ENCODE results near the gene PES1. TPM values are rescaled to one million over a fixed set of nuclear protein-coding genes. Genes with fewer than 3 reads are reported as not detected.
"Not testable (repeated sequence)": the region's sequence is repeated elsewhere in the genome, so short reads cannot be mapped to it uniquely, and the experiment has no call there.

The PES1 gene
- total RNA-seq, 4 donors from 2014 or later, result 56.3 to 72.0 (median 65.8) TPM

DNA sequence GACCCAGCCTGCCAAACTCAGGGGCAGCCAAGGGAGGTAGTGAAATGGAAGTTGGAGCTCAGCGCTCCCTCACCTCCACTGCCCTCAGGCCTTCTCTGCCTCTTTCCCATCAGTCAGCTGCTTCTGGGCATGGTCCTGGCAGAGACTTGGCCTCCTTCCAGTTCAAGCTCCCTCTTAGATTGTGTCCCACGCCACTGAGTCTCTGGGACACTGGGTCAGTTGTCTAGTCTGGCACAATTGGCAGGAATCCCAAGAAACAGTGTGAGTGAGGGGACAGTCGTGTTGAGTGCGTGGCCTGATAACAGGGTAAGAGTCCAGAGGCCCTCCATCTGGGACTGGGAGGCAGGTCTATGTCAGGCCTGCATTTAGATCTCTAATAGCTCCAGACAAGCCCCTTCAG is 36.8 kb upstream of the PES1 start:
- no peaks in the 10 kb centered on the region for H3K4me1 ChIP-seq
- TF ChIP-seq POLR2A (IDR thresholded peaks at IDR 0.05), result no peak
- TF ChIP-seq, protein P1, sequence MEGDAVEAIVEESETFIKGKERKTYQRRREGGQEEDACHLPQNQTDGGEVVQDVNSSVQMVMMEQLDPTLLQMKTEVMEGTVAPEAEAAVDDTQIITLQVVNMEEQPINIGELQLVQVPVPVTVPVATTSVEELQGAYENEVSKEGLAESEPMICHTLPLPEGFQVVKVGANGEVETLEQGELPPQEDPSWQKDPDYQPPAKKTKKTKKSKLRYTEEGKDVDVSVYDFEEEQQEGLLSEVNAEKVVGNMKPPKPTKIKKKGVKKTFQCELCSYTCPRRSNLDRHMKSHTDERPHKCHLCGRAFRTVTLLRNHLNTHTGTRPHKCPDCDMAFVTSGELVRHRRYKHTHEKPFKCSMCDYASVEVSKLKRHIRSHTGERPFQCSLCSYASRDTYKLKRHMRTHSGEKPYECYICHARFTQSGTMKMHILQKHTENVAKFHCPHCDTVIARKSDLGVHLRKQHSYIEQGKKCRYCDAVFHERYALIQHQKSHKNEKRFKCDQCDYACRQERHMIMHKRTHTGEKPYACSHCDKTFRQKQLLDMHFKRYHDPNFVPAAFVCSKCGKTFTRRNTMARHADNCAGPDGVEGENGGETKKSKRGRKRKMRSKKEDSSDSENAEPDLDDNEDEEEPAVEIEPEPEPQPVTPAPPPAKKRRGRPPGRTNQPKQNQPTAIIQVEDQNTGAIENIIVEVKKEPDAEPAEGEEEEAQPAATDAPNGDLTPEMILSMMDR (IDR thresholded peaks at IDR 0.05 in 4 of 5, conservative IDR thresholded peaks at IDR 0.05 in 1 of 5), result no peak
- in situ Hi-C loops (cut with MboI; ENCODE audit: low sequenced_read_pairs in 4 of 4), result loop anchor here in 1 of 4 donors (25.0 kb wide), 1 partner anchor 284 kb away; no protein-coding TSS in a partner anchor
- no peak for DNase-seq
- no peak overlapping the region for H3K4me3 ChIP-seq
- no peak overlapping the region for H3K27ac ChIP-seq
- ATAC-seq, result no peak
- H3K9me3 ChIP-seq, result no peaks in the 10 kb centered on the region
- intact Hi-C loops (cut with DNase I; ENCODE audit: low total_unique reads), result no loop called here
- H3K27me3 ChIP-seq, result no peaks in the 10 kb centered on the region
- H3K36me3 ChIP-seq, result no peaks in the 10 kb centered on the region

DNA sequence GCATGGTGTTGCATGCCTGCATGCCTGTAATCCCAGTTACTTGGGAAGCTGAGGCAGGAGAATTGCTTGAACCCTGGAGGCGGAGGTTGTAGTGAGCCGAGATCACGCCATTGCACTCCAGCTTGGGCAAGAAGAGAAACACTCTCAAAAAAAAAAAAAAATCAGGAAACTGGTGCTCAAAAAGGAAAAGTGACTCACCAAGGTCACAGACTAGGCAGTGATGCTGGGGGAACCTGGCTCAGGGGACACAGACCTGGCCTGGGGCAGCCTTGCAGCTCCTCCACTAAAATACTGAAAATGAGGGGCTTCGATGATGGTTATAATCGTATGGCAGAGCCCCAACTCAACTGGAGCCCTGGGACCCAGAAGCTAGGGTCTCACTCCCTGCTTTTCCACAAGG is 35.8 kb upstream of the PES1 start:
- ATAC-seq (no peak), DNase-seq (no peak)
- no peak overlapping the region for H3K27ac ChIP-seq
- H3K36me3 ChIP-seq, result peaks cover 0 to 4% of the 10 kb centered on the region in 2 donors
- intact Hi-C loops (cut with DNase I; ENCODE audit: low total_unique reads) (no loop called here), in situ Hi-C loops (cut with MboI; ENCODE audit: low sequenced_read_pairs in 4 of 4) (loop anchor here in 1 of 4 donors (25.0 kb wide), 1 partner anchor 285 kb away; no protein-coding TSS in a partner anchor)
- no peaks in the 10 kb centered on the region for H3K27me3 ChIP-seq
- no peak overlapping the region for H3K4me3 ChIP-seq
- H3K9me3 ChIP-seq, result no peaks in the 10 kb centered on the region
- no peak for TF ChIP-seq POLR2A (IDR thresholded peaks at IDR 0.05)
- TF ChIP-seq, protein P1 (IDR thresholded peaks at IDR 0.05 in 4 of 5, conservative IDR thresholded peaks at IDR 0.05 in 1 of 5), result no peak
- H3K4me1 ChIP-seq, result no peaks in the 10 kb centered on the region

GRCh38 chr22:30626413-30626812 is 34.7 kb upstream of the PES1 start:
- Histone ChIP-seq H3K27ac (no peak overlapping the region), H3K27me3 (no peaks in the 10 kb centered on the region), H3K4me1 (no peaks in the 10 kb centered on the region), H3K9me3 (no peaks in the 10 kb centered on the region), H3K4me3 (no peak overlapping the region), H3K36me3 (peaks cover 0 to 4% of the 10 kb centered on the region in 2 donors)
- DNase-seq (no peak), ATAC-seq (no peak)
- in situ Hi-C loops (cut with MboI; ENCODE audit: low sequenced_read_pairs in 4 of 4) (loop anchor here in 1 of 4 donors (25.0 kb wide), 1 partner anchor 286 kb away; no protein-coding TSS in a partner anchor), intact Hi-C loops (cut with DNase I; ENCODE audit: low total_unique reads) (no loop called here)
- TF ChIP-seq, protein P1 (IDR thresholded peaks at IDR 0.05 in 4 of 5, conservative IDR thresholded peaks at IDR 0.05 in 1 of 5), result no peak
- no peak for TF ChIP-seq POLR2A (IDR thresholded peaks at IDR 0.05)

DNA sequence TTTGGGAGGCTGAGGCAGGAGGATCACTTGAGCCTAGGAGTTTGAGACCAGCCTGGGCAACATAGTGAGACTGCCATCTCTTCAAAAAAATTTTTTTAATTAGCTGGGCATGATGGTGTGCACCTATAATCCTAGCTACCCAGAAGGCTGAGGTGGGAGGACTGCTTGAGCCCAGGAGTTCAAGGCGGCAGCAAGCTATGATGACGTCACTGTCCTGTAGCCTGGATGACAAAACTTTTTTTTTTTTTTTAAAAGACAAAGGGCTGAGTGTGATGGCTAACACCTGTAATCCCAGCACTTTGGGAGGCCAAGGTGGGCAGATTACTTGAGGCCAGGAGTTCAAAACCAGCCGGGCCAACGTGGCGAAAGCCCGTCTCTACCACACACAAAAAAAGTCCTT is 28.2 kb upstream of the PES1 start:
- H3K9me3 ChIP-seq; H3K4me1 ChIP-seq; intact Hi-C loops (cut with DNase I; ENCODE audit: low total_unique reads); H3K27me3 ChIP-seq; H3K27ac ChIP-seq; ATAC-seq; H3K4me3 ChIP-seq; in situ Hi-C loops (cut with MboI; ENCODE audit: low sequenced_read_pairs in 4 of 4); DNase-seq: not testable (repeated sequence)
- H3K36me3 ChIP-seq, result peaks cover 0 to 25% of the 10 kb centered on the region in 2 donors

DNA sequence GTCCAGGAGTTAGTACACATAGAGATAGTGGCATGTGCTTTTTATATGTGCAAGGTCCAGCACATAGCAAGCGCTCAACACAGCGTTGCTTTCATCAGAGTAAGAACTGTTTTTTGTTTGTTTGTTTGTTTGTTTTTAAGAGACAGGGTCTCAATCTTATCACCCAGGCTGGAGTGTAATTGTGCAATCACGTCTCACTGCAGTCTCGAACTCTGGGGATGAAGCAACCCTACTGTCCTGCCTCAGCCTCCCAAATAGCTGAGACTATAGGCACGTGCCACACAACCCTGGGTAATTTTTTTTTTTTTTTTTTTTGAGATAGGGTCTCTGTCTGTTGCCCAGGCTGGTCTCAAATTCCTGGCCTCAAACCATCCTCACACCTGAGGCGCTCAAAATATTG is 26.1 kb upstream of the PES1 start:
- in situ Hi-C loops (cut with MboI; ENCODE audit: low sequenced_read_pairs in 4 of 4), result no loop called here

DNA sequence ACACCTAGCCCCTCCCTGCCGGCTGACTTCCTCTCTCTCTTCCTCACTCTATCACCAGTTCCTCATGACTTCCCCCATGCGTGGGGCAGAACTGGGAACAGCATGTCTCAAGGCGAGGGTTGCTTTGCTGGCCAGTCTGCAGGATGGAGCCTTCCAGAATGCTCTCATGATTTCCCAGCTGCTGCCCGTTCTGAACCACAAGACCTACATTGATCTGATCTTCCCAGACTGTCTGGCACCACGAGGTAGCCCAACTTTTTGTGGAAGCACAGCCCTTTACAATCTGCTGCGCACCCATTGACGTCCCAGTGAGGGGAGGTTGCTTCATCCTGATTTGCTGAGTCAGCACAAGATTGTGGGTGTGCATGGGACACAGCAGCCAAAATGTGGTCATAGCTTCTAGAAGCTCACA is 23.8 kb upstream of the PES1 start:
- Histone ChIP-seq H3K4me3 (no peak overlapping the region), H3K27me3 (no peaks in the 10 kb centered on the region), H3K4me1 (no peaks in the 10 kb centered on the region), H3K9me3 (no peaks in the 10 kb centered on the region), H3K27ac (no peak overlapping the region), H3K36me3 (peaks cover 0 to 19% of the 10 kb centered on the region in 2 donors)
- ATAC-seq (no peak), DNase-seq (no peak)
- no peak for TF ChIP-seq POLR2A (IDR thresholded peaks at IDR 0.05)
- TF ChIP-seq, protein P1 (IDR thresholded peaks at IDR 0.05 in 4 of 5, conservative IDR thresholded peaks at IDR 0.05 in 1 of 5), result no peak
- intact Hi-C loops (cut with DNase I; ENCODE audit: low total_unique reads) (no loop called here), in situ Hi-C loops (cut with MboI; ENCODE audit: low sequenced_read_pairs in 4 of 4) (no loop called here)

More for the DNA sequence above, 26.1 kb upstream of the PES1 start:
- TF ChIP-seq POLR2A (IDR thresholded peaks at IDR 0.05), result no peak
- Histone ChIP-seq H3K27me3 (no peaks in the 10 kb centered on the region), H3K9me3 (no peaks in the 10 kb centered on the region), H3K36me3 (peaks cover 0 to 24% of the 10 kb centered on the region in 2 donors), H3K4me3 (no peak overlapping the region), H3K27ac (no peak overlapping the region), H3K4me1 (no peaks in the 10 kb centered on the region)
- ATAC-seq, result no peak
- no peak for DNase-seq
- intact Hi-C loops (cut with DNase I; ENCODE audit: low total_unique reads), result no loop called here
